Trophoblast cell (in vitro differentiated cells and primary cell): ENCODE results near the gene C20orf204.

Experiments used
- DNase-seq, 2 donors: peaks; one replicate each; pipeline ENCODE4 v3.0.0-alpha.2; 2016
- H2AFZ ChIP-seq: 2 replicates; pipeline ENCODE4 v1.6.1; 2013; ENCODE audit warnings: low read length, moderate library complexity, mild to moderate bottlenecking; ENCODE audit not compliant: insufficient read depth, poor library complexity
- H2AK5ac ChIP-seq: 2 replicates; pipeline ENCODE4 v1.6.1; 2013; ENCODE audit warnings: mild to moderate bottlenecking, low read length
- H2BK120ac ChIP-seq: 2 replicates; pipeline ENCODE4 v1.6.1; 2013; ENCODE audit warnings: low read length, mild to moderate bottlenecking, moderate library complexity; ENCODE audit not compliant: insufficient read depth, poor library complexity
- H2BK12ac ChIP-seq: 2 replicates; pipeline ENCODE4 v1.6.1; 2013; ENCODE audit warnings: mild to moderate bottlenecking, low read length, moderate library complexity
- H2BK5ac ChIP-seq: 2 replicates; pipeline ENCODE4 v1.6.1; 2013; ENCODE audit warnings: low read length, low read depth, moderate library complexity, mild to moderate bottlenecking; ENCODE audit not compliant: poor library complexity
- H3K14ac ChIP-seq: 2 replicates; pipeline ENCODE4 v1.6.1; 2013; ENCODE audit warnings: mild to moderate bottlenecking, low read length
- H3K18ac ChIP-seq: 2 replicates; pipeline ENCODE4 v1.6.1; 2013; ENCODE audit warnings: mild to moderate bottlenecking, low read length
- H3K23ac ChIP-seq: 2 replicates; pipeline ENCODE4 v1.6.1; 2013; ENCODE audit warnings: low read length
- H3K27ac ChIP-seq: 2 replicates; pipeline ENCODE4 v1.5.1; 2013; ENCODE audit warnings: low read depth, mild to moderate bottlenecking, inconsistent platforms, low read length, moderate library complexity
- H3K27me3 ChIP-seq: 2 replicates; pipeline ENCODE4 v1.6.1; 2013; ENCODE audit warnings: inconsistent platforms, mild to moderate bottlenecking, low read length, moderate library complexity; ENCODE audit not compliant: insufficient read depth
- H3K36me3 ChIP-seq, 2 experiments: 1 replicate in 1 of 2; 2 replicates in 1 of 2; pipeline ENCODE4 v1.6.1; 2013; ENCODE audit warnings: low read length in 2 of 2, mild to moderate bottlenecking in 2 of 2, moderate library complexity in 1 of 2; ENCODE audit not compliant: insufficient read depth in 2 of 2, control insufficient read depth in 1 of 2
- H3K4ac ChIP-seq: 2 replicates; pipeline ENCODE4 v1.6.1; 2013; ENCODE audit warnings: low read depth, mild to moderate bottlenecking, low read length, moderate library complexity
- H3K4me1 ChIP-seq, 2 experiments: 1 replicate in 1 of 2; 2 replicates in 1 of 2; pipeline ENCODE4 v1.6.1; 2013; ENCODE audit warnings: low read length in 2 of 2, mild to moderate bottlenecking in 2 of 2, moderate library complexity in 1 of 2; ENCODE audit not compliant: insufficient read depth in 2 of 2, control insufficient read depth in 1 of 2
- H3K4me2 ChIP-seq: 2 replicates; pipeline ENCODE4 v1.6.1; 2013; ENCODE audit warnings: inconsistent platforms, mild to moderate bottlenecking, low read length, moderate library complexity
- H3K4me3 ChIP-seq: 2 replicates; pipeline ENCODE4 v1.5.1; 2013; ENCODE audit warnings: mild to moderate bottlenecking, low read depth, low read length, inconsistent platforms
- H3K79me1 ChIP-seq: one replicate; pipeline ENCODE4 v1.6.1; 2013; ENCODE audit warnings: low read length
- H3K79me2 ChIP-seq: 2 replicates; pipeline ENCODE4 v1.6.1; 2013; ENCODE audit warnings: low read length, mild to moderate bottlenecking; ENCODE audit not compliant: control insufficient read depth, insufficient read depth, poor library complexity
- H3K9ac ChIP-seq: 2 replicates; pipeline ENCODE4 v1.6.1; 2013; ENCODE audit warnings: mild to moderate bottlenecking, low read length
- H3K9me3 ChIP-seq: 2 replicates; pipeline ENCODE4 v1.6.1; 2013; ENCODE audit warnings: low read depth, mild to moderate bottlenecking, control low read depth, inconsistent platforms, low read length; ENCODE audit not compliant: insufficient read depth
- H4K12ac ChIP-seq: 2 replicates; pipeline ENCODE4 v1.6.1; 2013; ENCODE audit warnings: low read depth, mild to moderate bottlenecking, low read length, moderate library complexity
- H4K8ac ChIP-seq: 2 replicates; pipeline ENCODE4 v1.6.1; 2013; ENCODE audit warnings: low read depth, mild to moderate bottlenecking, low read length, moderate library complexity
- H4K91ac ChIP-seq: one replicate; pipeline ENCODE4 v1.6.1; 2013; ENCODE audit warnings: low read depth, mild to moderate bottlenecking, low read length, moderate library complexity
- WGBS: extraction: QIAGEN DNeasy Blood & Tissue Kit; methylation state at CpG from one replicate; pipeline ENCODE4 v1.1.7; 2013; ENCODE audit warnings: missing lambda C conversion rate; ENCODE audit not compliant: insufficient read length, insufficient coverage; ENCODE audit errors: extremely low coverage; 5-methylcytosine and 5-hydroxymethylcytosine counted together

C20orf204 gene

DNA sequence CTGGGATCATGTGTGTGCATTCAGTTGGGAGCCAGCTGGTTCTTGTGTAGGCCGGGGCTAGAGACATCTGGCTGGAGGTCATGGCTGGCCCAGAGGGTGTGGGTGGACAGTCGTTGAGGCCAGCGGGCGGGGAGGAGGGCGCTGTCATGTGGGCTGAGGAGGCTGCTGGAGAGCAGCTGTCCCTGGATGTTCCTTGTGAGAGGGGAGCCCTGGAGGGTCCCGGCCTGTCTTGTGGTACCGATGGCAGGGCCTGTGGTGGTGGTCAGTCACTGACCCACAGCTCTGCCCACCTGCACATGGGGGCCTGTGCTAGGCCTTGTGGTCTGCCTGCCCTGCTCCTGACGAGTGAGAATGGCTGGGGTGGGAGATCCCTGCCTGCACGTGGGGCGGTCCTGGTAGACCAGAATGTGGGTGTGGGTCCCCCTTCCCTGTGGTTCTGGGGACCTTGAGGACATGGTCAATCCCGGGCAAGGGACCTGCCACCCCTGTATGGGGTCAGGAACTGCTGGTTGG, 1.9 kb upstream of the C20orf204 start:
- Histone ChIP-seq H3K9ac (no peak overlapping the region), H4K12ac (no peak overlapping the region), H2AK5ac (no peak overlapping the region), H3K4me2 (no peak overlapping the region), H3K14ac (no peak overlapping the region), H3K27me3 (no peaks in the 10 kb centered on the region), H3K4me3 (peak overlapping the region; percentile 7), H2BK120ac (no peak overlapping the region), H3K23ac (no peak overlapping the region), H3K36me3 (peaks cover 45 to 50% of the 10 kb centered on the region in 2 experiments), H4K8ac (no peak overlapping the region), H3K27ac (no peak overlapping the region), H2AFZ (no peak overlapping the region), H4K91ac (no peak overlapping the region), H2BK5ac (no peak overlapping the region), H3K4ac (no peak overlapping the region), H3K79me1 (peaks cover 4% of the 10 kb centered on the region), H3K4me1 (peaks cover 26 to 28% of the 10 kb centered on the region in 2 experiments), H3K79me2 (no peaks in the 10 kb centered on the region), H3K18ac (no peak overlapping the region), H3K9me3 (no peaks in the 10 kb centered on the region), H2BK12ac (no peak overlapping the region)
- no CpG with 5 or more reads among the region's 11 CpGs for WGBS
- DNase-seq = no peak

- Histone ChIP-seq H4K91ac (no peak overlapping the region), H2BK120ac (no peak overlapping the region), H3K9ac (no peak overlapping the region), H3K79me2 (no peaks in the 10 kb centered on the region), H3K9me3 (no peaks in the 10 kb centered on the region), H4K8ac (no peak overlapping the region), H3K27me3 (no peaks in the 10 kb centered on the region), H2AK5ac (no peak overlapping the region), H3K14ac (no peak overlapping the region), H3K4me1 (peaks cover 26 to 29% of the 10 kb centered on the region in 2 experiments), H2BK5ac (no peak overlapping the region), H3K4me2 (no peak overlapping the region), H3K79me1 (peaks cover 4% of the 10 kb centered on the region), H2AFZ (no peak overlapping the region), H3K27ac (no peak overlapping the region), H3K36me3 (peaks cover 32 to 37% of the 10 kb centered on the region in 2 experiments), H4K12ac (no peak overlapping the region), H3K4me3 (no peak overlapping the region), H3K4ac (no peak overlapping the region), H3K23ac (no peak overlapping the region), H3K18ac (no peak overlapping the region), H2BK12ac (no peak overlapping the region)
- DNase-seq = no peak
- no CpG with 5 or more reads among the region's 17 CpGs for WGBS
Measured at GRCh38 chr20:64035066-64035932, 683 bp upstream of the C20orf204 start.

- WGBS = no CpG with 5 or more reads among the region's 17 CpGs
- H3K4me1 ChIP-seq = peaks cover 26 to 29% of the 10 kb centered on the region in 2 experiments
- no peak overlapping the region for H3K4me3 ChIP-seq
- peaks cover 3% of the 10 kb centered on the region for H3K27me3 ChIP-seq
- H2BK120ac ChIP-seq = no peak overlapping the region
- peak overlapping the region; percentile 12 for H2AK5ac ChIP-seq
- no peak overlapping the region for H3K4me2 ChIP-seq
- no peak overlapping the region for H2BK12ac ChIP-seq
- H4K8ac ChIP-seq = no peak overlapping the region
- no peak overlapping the region for H3K4ac ChIP-seq
- H3K9ac ChIP-seq = no peak overlapping the region
- H3K14ac ChIP-seq = no peak overlapping the region
- no peak for DNase-seq
- H3K36me3 ChIP-seq = peaks cover 25 to 28% of the 10 kb centered on the region in 2 experiments
- no peaks in the 10 kb centered on the region for H3K9me3 ChIP-seq
- no peak overlapping the region for H2BK5ac ChIP-seq
- H4K91ac ChIP-seq = peak overlapping the region; percentile 2
- H3K27ac ChIP-seq = no peak overlapping the region
- no peak overlapping the region for H4K12ac ChIP-seq
- H2AFZ ChIP-seq = no peak overlapping the region
- no peaks in the 10 kb centered on the region for H3K79me2 ChIP-seq
- peaks cover 4% of the 10 kb centered on the region for H3K79me1 ChIP-seq
- H3K18ac ChIP-seq = peak overlapping the region; percentile 22
- no peak overlapping the region for H3K23ac ChIP-seq
Measured at GRCh38 chr20:64036346-64037198, 590 bp downstream of the C20orf204 start.

GRCh38 chr20:64037199-64037497, 1.2 kb downstream of the C20orf204 start:
- H3K9ac ChIP-seq = no peak overlapping the region

More at GRCh38 chr20:64037199-64037497, 1.2 kb downstream of the C20orf204 start:
- no peak overlapping the region for H3K14ac ChIP-seq
- H3K27ac ChIP-seq = no peak overlapping the region
- peak overlapping the region; percentile 2 for H4K91ac ChIP-seq
- no peak overlapping the region for H3K4me2 ChIP-seq
- no peak overlapping the region for H2BK5ac ChIP-seq
- peaks cover 7% of the 10 kb centered on the region for H3K27me3 ChIP-seq
- peaks cover 4% of the 10 kb centered on the region for H3K79me1 ChIP-seq
- H3K18ac ChIP-seq = no peak overlapping the region
- peaks cover under 1% of the 10 kb centered on the region for H3K79me2 ChIP-seq
- H2AK5ac ChIP-seq = no peak overlapping the region
- no peak overlapping the region for H2AFZ ChIP-seq
- no peak overlapping the region for H3K4me3 ChIP-seq
- DNase-seq = no peak
- no peak overlapping the region for H3K23ac ChIP-seq
- no peak overlapping the region for H4K8ac ChIP-seq
- H3K9me3 ChIP-seq = no peaks in the 10 kb centered on the region
- H3K36me3 ChIP-seq = peaks cover 20 to 23% of the 10 kb centered on the region in 2 experiments
- WGBS = no CpG with 5 or more reads among the region's 3 CpGs
- no peak overlapping the region for H2BK120ac ChIP-seq
- no peak overlapping the region for H4K12ac ChIP-seq
- H2BK12ac ChIP-seq = no peak overlapping the region
- H3K4me1 ChIP-seq = peaks cover 26 to 33% of the 10 kb centered on the region in 2 experiments
- no peak overlapping the region for H3K4ac ChIP-seq
